CD8-positive, alpha-beta memory T cell (primary cell): ENCODE results near the gene CEP162. TPM values are rescaled to one million over a fixed set of nuclear protein-coding genes. Genes with fewer than 3 reads are reported as not detected.
"Not testable (repeated sequence)": the region's sequence is repeated elsewhere in the genome, so short reads cannot be mapped to it uniquely, and the experiment has no call there.

ENCODE experiments used
- CTCF ChIA-PET: fragments of 350-600 bp; sonication (Branson Sonifier 250); formaldehyde crosslinking; loops from one replicate; lab custom pipeline; 2021; ENCODE audit warnings: antibody characterized with exemption; lab: Charles Lee
- POLR2A ChIA-PET: fragments of 350-600 bp; sonication (Branson Sonifier 250); formaldehyde crosslinking; loops from one replicate; lab custom pipeline; 2021; ENCODE audit warnings: antibody characterized with exemption; lab: Charles Lee
- DNase-seq, 5 donors: peaks; one replicate each; pipeline versions ENCODE4 v3.0.0 to v3.0.0-alpha.2; 2020 to 2022; ENCODE audit warnings: mixed read lengths in 1 of 5
- H3K27ac ChIP-seq: one replicate; pipeline ENCODE4 v1.7.0; 2013; ENCODE audit warnings: low read depth, mild to moderate bottlenecking, low read length, moderate library complexity
- H3K27me3 ChIP-seq: 2 replicates; pipeline ENCODE4 v1.7.0; 2013; ENCODE audit warnings: low read length, mild to moderate bottlenecking; ENCODE audit not compliant: insufficient read depth, poor library complexity, severe bottlenecking
- H3K36me3 ChIP-seq: 2 replicates; pipeline ENCODE4 v1.7.0; 2013; ENCODE audit warnings: mild to moderate bottlenecking, low read length, moderate library complexity; ENCODE audit not compliant: insufficient read depth
- H3K4me1 ChIP-seq: 2 replicates; pipeline ENCODE4 v1.7.0; 2013; ENCODE audit warnings: mild to moderate bottlenecking, low read length, moderate library complexity; ENCODE audit not compliant: insufficient read depth
- H3K4me3 ChIP-seq: 2 replicates; pipeline ENCODE4 v1.7.0; 2013; ENCODE audit warnings: mild to moderate bottlenecking, low read length
- H3K9me3 ChIP-seq: 2 replicates; pipeline ENCODE4 v1.7.0; 2013; ENCODE audit warnings: mild to moderate bottlenecking, low read length
- H3K27ac Mint-ChIP-seq, 8 donors: one replicate each; pipeline ENCODE4 v1.8.0; 2020 to 2021; ENCODE audit warnings: mixed read lengths in 8 of 8, mild to moderate bottlenecking in 6 of 8, inconsistent platforms in 3 of 8, moderate library complexity in 3 of 8
- H3K27me3 Mint-ChIP-seq, 2 donors: one replicate each; pipeline ENCODE4 v1.8.0; 2020 to 2021; ENCODE audit warnings: mixed read lengths in 2 of 2, mild to moderate bottlenecking in 1 of 2, moderate library complexity in 1 of 2
- H3K36me3 Mint-ChIP-seq, 3 donors: one replicate each; pipeline ENCODE4 v1.8.0; 2020 to 2021; ENCODE audit warnings: mixed read lengths in 3 of 3, inconsistent platforms in 1 of 3, mild to moderate bottlenecking in 1 of 3
- H3K4me1 Mint-ChIP-seq, 3 donors: one replicate each; pipeline ENCODE4 v1.8.0; 2020 to 2021; ENCODE audit warnings: mixed read lengths in 3 of 3, inconsistent platforms in 1 of 3, mild to moderate bottlenecking in 1 of 3
- H3K4me3 Mint-ChIP-seq, 7 donors: one replicate each; pipeline ENCODE4 v1.8.0; 2020 to 2021; ENCODE audit warnings: mixed read lengths in 7 of 7, mild to moderate bottlenecking in 6 of 7, moderate library complexity in 4 of 7, inconsistent platforms in 2 of 7
- H3K9me3 Mint-ChIP-seq, 5 donors: one replicate each; pipeline ENCODE4 v1.8.0; 2020 to 2022; ENCODE audit warnings: mixed read lengths in 5 of 5, mild to moderate bottlenecking in 3 of 5, moderate library complexity in 2 of 5, inconsistent platforms in 1 of 5
- polyA plus RNA-seq: library from polyadenylated mRNA; unstranded; fragments of 300-500 nt; fragmentation: Illumina TruSeq; gene quantifications from one replicate; pipeline ENCODE4 v1.2.3, GENCODE V29; 2021
- total RNA-seq, 2 experiments: library from RNA; stranded (reverse); gene quantifications; one replicate each; pipeline ENCODE4 v1.2.3, GENCODE V29; 2021

CEP162 gene
- total and polyA plus RNA-seq, 3 experiments from 2014 or later: 5.5 to 6.0 (median 5.6) TPM

- H3K4me1 Mint-ChIP-seq: no peaks in the 10 kb centered on the region
- Histone ChIP-seq H3K27me3 (no peaks in the 10 kb centered on the region), H3K36me3 (no peaks in the 10 kb centered on the region), H3K27ac (no peak overlapping the region), H3K4me1 (no peaks in the 10 kb centered on the region), H3K4me3 (no peak overlapping the region), H3K9me3 (no peaks in the 10 kb centered on the region)
- H3K27ac Mint-ChIP-seq: peak overlapping the region in 1 of 8 donors; percentile 3
- peaks cover 9 to 28% (median 10%) of the 10 kb centered on the region in 3 donors for H3K36me3 Mint-ChIP-seq
- peaks cover 1 to 17% (median 7%) of the 10 kb centered on the region in 5 donors for H3K9me3 Mint-ChIP-seq
- ChIA-PET POLR2A (no interaction called here), CTCF (no interaction called here)
- H3K27me3 Mint-ChIP-seq: peaks cover 4 to 10% of the 10 kb centered on the region in 2 donors
- DNase-seq: no peak
- no peak overlapping the region for H3K4me3 Mint-ChIP-seq
These were observed 109.3 kb downstream of the CEP162 start for GRCh38 chr6:84118191-84118590.

- H3K4me3 Mint-ChIP-seq, POLR2A ChIA-PET, H3K36me3 Mint-ChIP-seq, H3K27ac Mint-ChIP-seq, H3K9me3 ChIP-seq, H3K4me1 ChIP-seq, DNase-seq, H3K27ac ChIP-seq, H3K36me3 ChIP-seq, CTCF ChIA-PET, H3K4me3 ChIP-seq, H3K27me3 ChIP-seq, H3K4me1 Mint-ChIP-seq: not testable (repeated sequence)
- peaks cover 4 to 14% of the 10 kb centered on the region in 2 donors for H3K27me3 Mint-ChIP-seq
- peaks cover 2 to 20% (median 7%) of the 10 kb centered on the region in 5 donors for H3K9me3 Mint-ChIP-seq
These were observed 112.4 kb downstream of the CEP162 start for GRCh38 chr6:84114933-84115594.

GRCh38 chr6:84111351-84111750 is 116.1 kb downstream of the CEP162 start:
- H3K4me3 Mint-ChIP-seq, H3K27me3 ChIP-seq, POLR2A ChIA-PET, H3K4me3 ChIP-seq, H3K36me3 Mint-ChIP-seq, H3K9me3 Mint-ChIP-seq, CTCF ChIA-PET, H3K4me1 ChIP-seq, H3K27ac Mint-ChIP-seq, DNase-seq, H3K36me3 ChIP-seq, H3K27ac ChIP-seq, H3K4me1 Mint-ChIP-seq, H3K9me3 ChIP-seq: not testable (repeated sequence)
- H3K27me3 Mint-ChIP-seq: peaks cover 4 to 12% of the 10 kb centered on the region in 2 donors

GRCh38 chr6:84107495-84107894 is 119.9 kb downstream of the CEP162 start:
- no peaks in the 10 kb centered on the region for H3K36me3 Mint-ChIP-seq
- no peaks in the 10 kb centered on the region for H3K4me1 Mint-ChIP-seq
- CTCF ChIA-PET: no interaction called here
- DNase-seq: no peak
- Histone ChIP-seq H3K9me3 (no peaks in the 10 kb centered on the region), H3K4me3 (no peak overlapping the region), H3K27me3 (no peaks in the 10 kb centered on the region), H3K36me3 (no peaks in the 10 kb centered on the region), H3K4me1 (no peaks in the 10 kb centered on the region), H3K27ac (no peak overlapping the region)
- POLR2A ChIA-PET: no interaction called here
- H3K4me3 Mint-ChIP-seq: no peak overlapping the region
- H3K9me3 Mint-ChIP-seq: peaks cover 0 to 4% (median 0%) of the 10 kb centered on the region in 5 donors
- no peak overlapping the region for H3K27ac Mint-ChIP-seq
- H3K27me3 Mint-ChIP-seq: peaks cover 3 to 8% of the 10 kb centered on the region in 2 donors

GRCh38 chr6:84105215-84105924 is 122.1 kb downstream of the CEP162 start:
- H3K36me3 Mint-ChIP-seq, H3K27me3 ChIP-seq, H3K27ac ChIP-seq, H3K4me1 ChIP-seq, H3K36me3 ChIP-seq, H3K9me3 Mint-ChIP-seq, H3K4me3 ChIP-seq, POLR2A ChIA-PET, DNase-seq, H3K4me1 Mint-ChIP-seq, CTCF ChIA-PET, H3K9me3 ChIP-seq, H3K27ac Mint-ChIP-seq, H3K4me3 Mint-ChIP-seq: not testable (repeated sequence)
- peaks cover 3 to 18% of the 10 kb centered on the region in 2 donors for H3K27me3 Mint-ChIP-seq

GRCh38 chr6:84103029-84103428 is 124.4 kb downstream of the CEP162 start:
- Mint-ChIP-seq H3K4me3 (no peak overlapping the region), H3K36me3 (no peaks in the 10 kb centered on the region), H3K27me3 (peaks cover 5 to 18% of the 10 kb centered on the region in 2 donors), H3K9me3 (peaks cover 0 to 2% (median 0%) of the 10 kb centered on the region in 5 donors), H3K27ac (no peak overlapping the region), H3K4me1 (no peaks in the 10 kb centered on the region)
- Histone ChIP-seq H3K4me1 (no peaks in the 10 kb centered on the region), H3K27ac (no peak overlapping the region), H3K36me3 (no peaks in the 10 kb centered on the region), H3K9me3 (no peaks in the 10 kb centered on the region), H3K4me3 (no peak overlapping the region), H3K27me3 (no peaks in the 10 kb centered on the region)
- ChIA-PET POLR2A (no interaction called here), CTCF (no interaction called here)
- DNase-seq: no peak

GRCh38 chr6:84095156-84095555 is 132.3 kb downstream of the CEP162 start:
- Mint-ChIP-seq H3K4me1 (no peaks in the 10 kb centered on the region), H3K27me3 (peaks cover 4 to 7% of the 10 kb centered on the region in 2 donors), H3K36me3 (no peaks in the 10 kb centered on the region), H3K4me3 (no peak overlapping the region), H3K27ac (no peak overlapping the region), H3K9me3 (no peaks in the 10 kb centered on the region)
- POLR2A ChIA-PET: no interaction called here
- CTCF ChIA-PET: no interaction called here
- no peaks in the 10 kb centered on the region for H3K36me3 ChIP-seq
- no peak for DNase-seq
- no peaks in the 10 kb centered on the region for H3K27me3 ChIP-seq
- no peaks in the 10 kb centered on the region for H3K4me1 ChIP-seq
- H3K27ac ChIP-seq: no peak overlapping the region
- H3K4me3 ChIP-seq: no peak overlapping the region
- no peaks in the 10 kb centered on the region for H3K9me3 ChIP-seq

GRCh38 chr6:84093441-84094435 is 133.7 kb downstream of the CEP162 start:
- no peaks in the 10 kb centered on the region for H3K27me3 ChIP-seq
- H3K4me3 ChIP-seq: no peak overlapping the region
- H3K27ac ChIP-seq: no peak overlapping the region
- DNase-seq: no peak
- no peaks in the 10 kb centered on the region for H3K9me3 Mint-ChIP-seq
- no peaks in the 10 kb centered on the region for H3K36me3 Mint-ChIP-seq
- peaks cover 4% of the 10 kb centered on the region in 2 donors for H3K27me3 Mint-ChIP-seq
- no peak overlapping the region for H3K27ac Mint-ChIP-seq
- no peak overlapping the region for H3K4me3 Mint-ChIP-seq
- no peaks in the 10 kb centered on the region for H3K9me3 ChIP-seq
- CTCF ChIA-PET: no interaction called here
- H3K36me3 ChIP-seq: no peaks in the 10 kb centered on the region
- H3K4me1 Mint-ChIP-seq: no peaks in the 10 kb centered on the region
- POLR2A ChIA-PET: no interaction called here
- no peaks in the 10 kb centered on the region for H3K4me1 ChIP-seq
